ENCODE results near the gene C12orf76. TPM values are rescaled to one million over a fixed set of nuclear protein-coding genes. Genes with fewer than 3 reads are reported as not detected.
"Not testable (repeated sequence)": the region's sequence is repeated elsewhere in the genome, so short reads cannot be mapped to it uniquely, and the experiment has no call there.

C12orf76 gene
- total RNA-seq, 1 donor from 2014 or later = 0.96 TPM

DNA sequence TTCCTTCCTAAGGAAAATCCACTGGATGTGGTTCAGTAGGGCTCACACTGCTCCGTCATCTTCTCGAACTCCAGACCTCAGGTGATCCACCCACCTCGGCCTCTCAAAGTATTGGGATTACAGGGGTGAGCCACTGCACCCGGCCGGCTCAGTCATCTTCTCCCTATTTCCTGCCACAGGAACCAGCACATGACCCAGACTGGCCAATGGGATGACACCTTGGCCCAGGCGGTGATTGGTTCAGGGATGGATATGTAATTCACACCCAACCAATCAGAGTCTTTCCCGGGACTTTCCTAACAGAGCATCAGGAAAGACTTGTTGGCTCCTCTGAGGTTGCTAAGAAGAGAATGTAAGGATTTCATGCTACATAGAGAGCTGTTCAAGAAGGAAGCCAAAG is 19.2 kb upstream of the C12orf76 start:
- intact Hi-C loops (cut with DNase I) = no loop called here
- no peaks in the 10 kb centered on the region for H3K4me1 ChIP-seq
- no peaks in the 10 kb centered on the region for H3K36me3 ChIP-seq
- no peak overlapping the region for H3K4me3 ChIP-seq
- DNase-seq (ENCODE audit: low spot score in 2 of 2) = no peak
- no peak overlapping the region for H3K27ac ChIP-seq
- TF ChIP-seq, protein P1, sequence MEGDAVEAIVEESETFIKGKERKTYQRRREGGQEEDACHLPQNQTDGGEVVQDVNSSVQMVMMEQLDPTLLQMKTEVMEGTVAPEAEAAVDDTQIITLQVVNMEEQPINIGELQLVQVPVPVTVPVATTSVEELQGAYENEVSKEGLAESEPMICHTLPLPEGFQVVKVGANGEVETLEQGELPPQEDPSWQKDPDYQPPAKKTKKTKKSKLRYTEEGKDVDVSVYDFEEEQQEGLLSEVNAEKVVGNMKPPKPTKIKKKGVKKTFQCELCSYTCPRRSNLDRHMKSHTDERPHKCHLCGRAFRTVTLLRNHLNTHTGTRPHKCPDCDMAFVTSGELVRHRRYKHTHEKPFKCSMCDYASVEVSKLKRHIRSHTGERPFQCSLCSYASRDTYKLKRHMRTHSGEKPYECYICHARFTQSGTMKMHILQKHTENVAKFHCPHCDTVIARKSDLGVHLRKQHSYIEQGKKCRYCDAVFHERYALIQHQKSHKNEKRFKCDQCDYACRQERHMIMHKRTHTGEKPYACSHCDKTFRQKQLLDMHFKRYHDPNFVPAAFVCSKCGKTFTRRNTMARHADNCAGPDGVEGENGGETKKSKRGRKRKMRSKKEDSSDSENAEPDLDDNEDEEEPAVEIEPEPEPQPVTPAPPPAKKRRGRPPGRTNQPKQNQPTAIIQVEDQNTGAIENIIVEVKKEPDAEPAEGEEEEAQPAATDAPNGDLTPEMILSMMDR (IDR thresholded peaks at IDR 0.05) = no peak
- no peaks in the 10 kb centered on the region for H3K27me3 ChIP-seq
- no peaks in the 10 kb centered on the region for H3K9me3 ChIP-seq

DNA sequence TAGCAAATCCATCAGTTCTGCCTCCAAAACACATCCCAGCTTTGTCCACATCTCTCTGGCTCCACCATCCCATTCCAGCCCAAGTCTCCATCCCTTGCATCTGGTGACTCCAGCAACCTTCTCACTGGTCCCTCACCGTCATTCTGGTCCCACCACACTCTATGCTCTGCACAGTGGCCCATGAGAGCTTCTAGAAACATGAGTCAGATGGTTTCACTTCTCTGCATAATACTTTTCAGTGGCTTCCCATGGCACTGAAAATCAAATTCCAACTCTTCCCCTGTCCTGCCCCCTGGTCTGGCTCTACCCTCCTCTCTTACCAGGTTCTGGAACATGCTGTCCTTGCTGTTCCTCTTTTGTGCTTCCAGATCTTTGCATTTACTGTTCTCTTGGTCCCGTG is 17.2 kb upstream of the C12orf76 start:
- no peak for DNase-seq (ENCODE audit: low spot score in 2 of 2)
- Histone ChIP-seq H3K27me3 (no peaks in the 10 kb centered on the region), H3K4me1 (no peaks in the 10 kb centered on the region), H3K36me3 (no peaks in the 10 kb centered on the region), H3K27ac (no peak overlapping the region), H3K4me3 (no peak overlapping the region), H3K9me3 (no peaks in the 10 kb centered on the region)
- intact Hi-C loops (cut with DNase I) = no loop called here
- TF ChIP-seq, protein P1 (IDR thresholded peaks at IDR 0.05) = no peak

DNA sequence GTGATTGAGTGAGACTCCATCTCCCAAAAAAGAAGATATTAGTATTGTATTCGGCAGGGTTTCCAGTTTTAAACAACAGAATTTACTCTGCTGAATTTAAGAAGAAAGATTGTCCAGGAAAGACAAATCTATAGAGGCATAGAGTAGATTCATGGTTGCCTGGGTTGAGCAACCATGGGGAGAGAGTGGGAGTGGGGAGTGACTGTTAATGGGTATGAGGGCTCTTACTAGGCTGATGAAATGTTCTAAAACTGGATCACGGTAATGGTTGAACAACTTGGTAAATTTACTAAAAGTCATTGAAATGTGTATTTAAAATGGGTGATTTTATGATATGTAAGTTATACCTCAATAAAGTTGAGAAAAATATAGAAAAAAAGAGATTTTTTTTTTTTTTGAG is 13.9 kb upstream of the C12orf76 start:
- H3K27me3 ChIP-seq = no peaks in the 10 kb centered on the region
- TF ChIP-seq, protein P1 (IDR thresholded peaks at IDR 0.05) = no peak
- H3K27ac ChIP-seq = no peak overlapping the region
- no peaks in the 10 kb centered on the region for H3K36me3 ChIP-seq
- H3K4me1 ChIP-seq = no peaks in the 10 kb centered on the region
- no peaks in the 10 kb centered on the region for H3K9me3 ChIP-seq
- intact Hi-C loops (cut with DNase I) = no loop called here
- DNase-seq (ENCODE audit: low spot score in 2 of 2) = no peak
- no peak overlapping the region for H3K4me3 ChIP-seq

DNA sequence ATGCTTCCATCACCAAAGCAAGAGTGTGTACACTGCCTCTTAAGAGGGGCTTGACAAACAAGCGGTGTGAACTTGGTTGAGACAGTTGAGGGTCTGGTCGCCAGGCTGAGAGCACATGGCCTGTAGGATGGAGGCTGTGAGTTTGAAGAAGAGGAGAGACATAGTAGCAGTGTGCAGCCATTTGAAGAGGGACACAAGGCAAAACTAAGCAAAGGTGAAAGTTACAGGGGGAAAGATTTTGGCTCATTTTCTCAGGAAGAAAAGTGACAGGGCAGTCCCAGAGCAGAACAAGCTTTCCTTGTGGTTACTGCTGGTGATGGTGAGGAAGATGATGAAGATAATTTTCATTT is 11.3 kb upstream of the C12orf76 start:
- Histone ChIP-seq H3K4me3 (no peak overlapping the region), H3K36me3 (no peaks in the 10 kb centered on the region), H3K27ac (no peak overlapping the region), H3K27me3 (no peaks in the 10 kb centered on the region), H3K4me1 (no peaks in the 10 kb centered on the region), H3K9me3 (no peaks in the 10 kb centered on the region)
- no peak for DNase-seq (ENCODE audit: low spot score in 2 of 2)
- TF ChIP-seq, protein P1 (IDR thresholded peaks at IDR 0.05) = no peak
- intact Hi-C loops (cut with DNase I) = no loop called here

DNA sequence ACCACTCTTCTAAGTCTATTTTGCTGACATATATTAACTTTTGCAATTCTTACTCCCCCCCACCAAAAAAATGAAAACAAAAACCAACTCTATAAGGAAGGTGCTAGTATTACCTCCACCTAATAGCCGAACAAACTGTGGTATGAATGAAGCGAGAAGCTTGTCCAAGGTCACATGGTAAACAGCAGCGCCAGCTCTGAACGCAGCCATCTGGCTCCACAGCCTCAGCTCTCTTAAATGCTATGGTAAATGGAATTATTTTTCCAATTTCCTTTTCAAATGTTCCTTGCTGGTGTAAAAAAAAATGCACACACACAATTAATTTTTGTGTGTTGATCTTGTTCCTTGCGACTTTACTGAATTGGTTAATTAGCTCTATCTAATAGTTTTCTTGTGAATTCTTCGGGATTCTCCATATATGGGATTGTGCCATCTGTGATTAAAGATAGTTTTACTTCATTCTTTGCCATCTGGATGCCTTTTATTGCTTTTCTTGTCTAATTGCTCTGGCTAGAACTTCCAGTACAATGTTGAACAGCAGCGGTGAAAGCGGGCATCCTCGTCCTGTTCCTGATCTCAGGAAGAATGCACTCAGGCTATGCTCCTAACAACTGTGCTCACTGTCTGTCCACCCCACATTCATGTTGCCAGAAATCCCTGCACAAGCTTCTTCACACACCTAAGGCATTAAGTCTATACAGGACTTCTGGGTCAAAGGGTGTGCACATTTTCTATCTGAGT is 10.7 kb upstream of the C12orf76 start:
- TF ChIP-seq, protein P1 (IDR thresholded peaks at IDR 0.05) = no peak
- H3K4me1 ChIP-seq = no peaks in the 10 kb centered on the region
- no peaks in the 10 kb centered on the region for H3K27me3 ChIP-seq
- intact Hi-C loops (cut with DNase I) = no loop called here
- DNase-seq (ENCODE audit: low spot score in 2 of 2) = no peak
- H3K27ac ChIP-seq = no peak overlapping the region
- H3K9me3 ChIP-seq = no peaks in the 10 kb centered on the region
- no peak overlapping the region for H3K4me3 ChIP-seq
- no peaks in the 10 kb centered on the region for H3K36me3 ChIP-seq

DNA sequence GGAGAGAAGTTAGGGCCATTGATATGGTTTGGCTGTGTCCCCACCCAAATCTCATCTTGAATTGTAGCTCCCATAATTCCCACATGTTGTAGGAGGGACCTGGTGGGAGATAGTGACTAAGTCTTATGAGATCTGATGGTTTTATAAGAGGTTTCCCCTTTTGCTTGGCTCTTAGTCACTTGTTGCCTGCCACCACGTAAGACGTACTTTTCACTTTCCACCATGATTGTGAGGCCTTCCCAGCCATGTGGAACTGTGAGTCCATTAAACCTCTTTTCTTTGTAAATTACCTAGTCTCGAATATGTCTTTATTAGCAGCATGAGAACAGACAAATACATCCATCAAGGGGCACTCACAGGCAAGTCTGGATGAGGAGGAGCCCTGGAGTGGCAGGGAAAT is 8.3 kb upstream of the C12orf76 start:
- H3K27ac ChIP-seq; intact Hi-C loops (cut with DNase I); H3K27me3 ChIP-seq; DNase-seq (ENCODE audit: low spot score in 2 of 2); H3K36me3 ChIP-seq; H3K4me1 ChIP-seq; H3K4me3 ChIP-seq; H3K9me3 ChIP-seq: not testable (repeated sequence)

DNA sequence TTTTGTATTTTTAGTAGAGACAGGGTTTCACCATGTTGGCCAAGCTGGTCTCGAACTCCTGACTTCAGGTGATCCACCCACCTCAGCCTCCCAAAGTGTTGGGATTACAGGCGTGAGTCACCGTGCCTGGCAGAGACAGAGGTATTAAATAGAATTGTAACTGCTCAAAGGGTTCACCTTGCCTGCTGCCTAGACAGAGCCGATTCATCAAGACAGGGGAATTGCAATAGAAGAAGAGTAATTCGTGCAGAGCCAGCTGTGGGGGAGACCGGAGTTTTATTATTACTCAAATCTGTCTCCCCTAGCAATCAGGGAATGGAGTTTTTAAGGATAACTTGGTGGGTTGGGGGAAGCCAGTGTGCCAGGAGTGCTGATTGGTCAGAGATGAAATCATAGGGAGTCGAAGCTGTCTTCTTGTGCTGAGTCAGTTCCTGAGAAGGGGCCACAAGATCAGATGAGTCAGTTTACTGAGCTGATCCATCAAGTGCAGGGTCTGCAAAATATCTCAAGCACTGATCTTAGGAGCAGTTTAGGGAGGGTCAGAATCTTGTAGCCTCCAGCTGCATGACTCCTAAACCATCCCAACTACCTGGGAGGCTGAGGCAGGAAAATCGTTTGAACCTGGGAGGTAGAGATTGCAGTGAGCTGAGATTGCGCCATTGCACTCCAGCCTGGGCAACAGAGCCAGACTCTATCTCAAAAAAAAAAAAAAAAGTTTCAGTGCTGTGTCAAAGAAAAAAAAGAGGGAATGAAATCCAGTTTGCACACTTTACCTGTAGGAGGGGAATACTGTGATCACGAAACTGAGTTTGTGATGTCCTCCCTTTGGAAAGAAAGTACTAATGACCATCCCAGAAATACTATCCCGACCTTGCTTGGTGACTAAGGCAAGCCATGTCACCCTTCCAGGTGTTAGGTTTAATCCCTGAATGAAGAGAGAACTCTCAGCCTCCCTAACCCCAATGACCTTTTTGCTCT is 7.3 kb upstream of the C12orf76 start:
- H3K9me3 ChIP-seq; H3K27me3 ChIP-seq; H3K4me3 ChIP-seq; intact Hi-C loops (cut with DNase I); DNase-seq (ENCODE audit: low spot score in 2 of 2); H3K27ac ChIP-seq; H3K4me1 ChIP-seq; H3K36me3 ChIP-seq: not testable (repeated sequence)
